Body of pancreas (tissue), 4 donors: ENCODE data around the gene MT1M. TPM values are rescaled to one million over a fixed set of nuclear protein-coding genes. Genes with fewer than 3 reads are reported as not detected.

Source experiments
- ATAC-seq: fragments of 150-250 bp; one replicate; pipeline ENCODE4 v1.9.1; 2016
- DNase-seq, 4 donors: peaks; one replicate each; pipeline ENCODE4 v3.0.0-alpha.2; 2019
- H3K27ac ChIP-seq, 4 donors: fragments of 200-600 bp; sonication (generic); 1 replicate in 3 of 4; 2 replicates in 1 of 4; pipeline versions ENCODE4 v1.5.1 to v1.6.1; 2016 to 2019; ENCODE audit warnings: mild to moderate bottlenecking in 1 of 4, mixed read lengths in 1 of 4, moderate library complexity in 1 of 4
- H3K27me3 ChIP-seq, 2 donors: fragments of 200-600 bp; sonication (generic); one replicate each; pipeline ENCODE4 v1.6.0; 2016; ENCODE audit warnings: mild to moderate bottlenecking in 1 of 2
- H3K36me3 ChIP-seq, 2 donors: fragments of 200-600 bp; sonication (generic); replicated peaks in 1 of 2; 2 replicates each; pipeline ENCODE4 v1.5.1; 2016; ENCODE audit warnings: low read depth in 2 of 2; ENCODE audit not compliant: insufficient read depth in 1 of 2
- H3K4me1 ChIP-seq: fragments of 200-600 bp; sonication (generic); one replicate; pipeline ENCODE4 v1.6.0; 2016
- H3K4me3 ChIP-seq, 2 donors: fragments of 200-600 bp; sonication (generic); 1 replicate in 1 of 2; 2 replicates in 1 of 2; pipeline ENCODE4 v1.5.1; 2016 to 2019
- H3K9me3 ChIP-seq, 3 donors: fragments of 200-600 bp; sonication (generic); 1 replicate in 2 of 3; 2 replicates in 1 of 3; pipeline ENCODE4 v1.5.1; 2016
- POLR2A ChIP-seq, 3 donors: fragments of 450-650 bp; IDR thresholded peaks; one replicate each; pipeline ENCODE4 v1.6.1; 2016; ENCODE audit warnings: antibody characterized with exemption in 3 of 3, mild to moderate bottlenecking in 2 of 3
- WGBS, 2 donors: methylation state at CpG; one replicate each; pipeline ENCODE4 v1.1.5; 2017; 5-methylcytosine and 5-hydroxymethylcytosine counted together
- intact Hi-C: fragments of 100-400 bp; cut with DNase I; formaldehyde crosslinking; loops from one replicate; pipeline ENCODE4 v1.15.1; 2023
- total RNA-seq, 2 donors: library from RNA; depleted of rRNA; stranded (reverse); fragments of >200 nt; gene quantifications; one replicate each; pipeline ENCODE4 v1.1.0, GENCODE V29; 2016
- TF ChIP-seq, protein P1 (sequence below), 7 experiments: fragments of 450-650 bp in 4 of 7; fragments of 200-600 bp in 3 of 7; sonication (generic) in 3 of 7; IDR thresholded peaks; one replicate each; pipeline ENCODE4 v1.5.1; 2016 to 2019; ENCODE audit warnings: antibody characterized with exemption in 7 of 7

The MT1M gene
- total RNA-seq, 2 donors from 2014 or later = 9.6 to 112 TPM

DNA sequence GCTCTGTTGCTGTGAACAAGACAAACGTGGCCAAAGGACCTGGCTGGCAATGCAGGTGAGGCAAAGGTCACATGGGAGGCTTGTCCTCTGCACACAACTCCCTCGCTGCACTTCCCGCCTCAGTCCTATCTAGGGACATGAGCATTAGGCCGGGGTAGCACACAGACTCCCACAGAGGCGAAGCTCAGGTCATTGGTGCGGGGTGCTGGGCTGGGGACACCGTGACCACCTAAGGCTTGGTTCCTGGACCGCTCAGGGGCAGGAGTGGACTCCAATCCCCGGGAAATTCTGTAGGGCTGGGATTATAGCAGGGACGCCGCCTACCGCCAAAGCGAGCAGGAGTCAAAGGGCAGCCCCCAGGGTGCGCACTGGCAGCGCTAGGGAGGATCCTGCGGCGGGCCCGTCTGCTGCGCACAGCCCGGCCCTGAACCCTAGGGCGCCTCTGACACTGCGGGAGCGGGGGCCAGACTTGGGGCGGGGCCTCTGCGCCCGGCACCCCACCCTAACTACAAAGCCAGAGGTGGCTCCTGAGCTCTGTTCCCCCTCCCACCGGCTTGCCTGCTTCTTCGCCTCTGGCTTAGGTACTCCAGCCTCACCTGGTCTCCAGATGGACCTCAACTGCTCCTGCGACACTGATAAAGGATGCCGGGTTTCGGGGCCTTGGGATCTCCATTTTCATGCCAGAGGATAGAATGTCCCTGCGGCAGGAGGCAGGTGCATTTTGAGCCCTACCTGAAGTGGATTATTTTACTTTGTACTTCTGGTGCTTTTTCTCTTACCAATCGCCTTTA is 15.4 kb downstream of the MT1M start:
- no peak for ATAC-seq
- H3K9me3 ChIP-seq = no peaks in the 10 kb centered on the region
- DNase-seq = no peak
- H3K36me3 ChIP-seq = no peaks in the 10 kb centered on the region
- WGBS, 2 donors = 64 to 66% methylated on average over 10 to 32 of the region's 33 CpGs
- peaks cover 9% of the 10 kb centered on the region for H3K4me1 ChIP-seq
- TF ChIP-seq, protein P1, sequence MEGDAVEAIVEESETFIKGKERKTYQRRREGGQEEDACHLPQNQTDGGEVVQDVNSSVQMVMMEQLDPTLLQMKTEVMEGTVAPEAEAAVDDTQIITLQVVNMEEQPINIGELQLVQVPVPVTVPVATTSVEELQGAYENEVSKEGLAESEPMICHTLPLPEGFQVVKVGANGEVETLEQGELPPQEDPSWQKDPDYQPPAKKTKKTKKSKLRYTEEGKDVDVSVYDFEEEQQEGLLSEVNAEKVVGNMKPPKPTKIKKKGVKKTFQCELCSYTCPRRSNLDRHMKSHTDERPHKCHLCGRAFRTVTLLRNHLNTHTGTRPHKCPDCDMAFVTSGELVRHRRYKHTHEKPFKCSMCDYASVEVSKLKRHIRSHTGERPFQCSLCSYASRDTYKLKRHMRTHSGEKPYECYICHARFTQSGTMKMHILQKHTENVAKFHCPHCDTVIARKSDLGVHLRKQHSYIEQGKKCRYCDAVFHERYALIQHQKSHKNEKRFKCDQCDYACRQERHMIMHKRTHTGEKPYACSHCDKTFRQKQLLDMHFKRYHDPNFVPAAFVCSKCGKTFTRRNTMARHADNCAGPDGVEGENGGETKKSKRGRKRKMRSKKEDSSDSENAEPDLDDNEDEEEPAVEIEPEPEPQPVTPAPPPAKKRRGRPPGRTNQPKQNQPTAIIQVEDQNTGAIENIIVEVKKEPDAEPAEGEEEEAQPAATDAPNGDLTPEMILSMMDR (IDR thresholded peaks at IDR 0.05) = no peak
- no peak for TF ChIP-seq POLR2A (IDR thresholded peaks at IDR 0.05)
- H3K4me3 ChIP-seq = no peak overlapping the region
- no peak overlapping the region for H3K27ac ChIP-seq
- no peaks in the 10 kb centered on the region for H3K27me3 ChIP-seq
- intact Hi-C loops = no loop called here

DNA sequence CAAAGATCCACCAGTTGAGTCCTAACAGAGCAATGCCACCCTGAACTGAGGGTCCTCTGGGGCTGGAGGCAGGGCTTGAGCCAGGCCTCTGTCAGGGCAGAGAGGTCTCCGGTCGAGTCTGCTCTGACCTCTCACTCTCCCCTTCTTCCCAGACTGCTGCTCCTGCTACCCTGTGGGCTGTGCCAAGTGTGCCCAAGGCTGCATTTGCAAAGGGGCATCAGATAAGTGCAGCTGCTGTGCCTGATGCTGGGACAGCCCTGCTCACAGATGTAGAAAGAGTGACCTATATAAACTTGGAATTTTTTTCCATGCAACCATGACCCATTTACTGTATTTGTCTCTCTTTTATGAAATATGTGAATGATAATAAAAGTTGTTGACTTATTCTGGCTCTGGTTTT is 16.8 kb downstream of the MT1M start:
- 87 to 93% methylated on average over 2 of the region's 2 CpGs for WGBS, 2 donors
- H3K4me1 ChIP-seq = peaks cover under 1% of the 10 kb centered on the region
- DNase-seq (no peak), ATAC-seq (no peak)
- H3K9me3 ChIP-seq = no peaks in the 10 kb centered on the region
- intact Hi-C loops = no loop called here
- TF ChIP-seq, protein P1 (IDR thresholded peaks at IDR 0.05) = no peak
- TF ChIP-seq POLR2A (IDR thresholded peaks at IDR 0.05) = no peak
- no peaks in the 10 kb centered on the region for H3K27me3 ChIP-seq
- H3K4me3 ChIP-seq = no peak overlapping the region
- H3K36me3 ChIP-seq = no peaks in the 10 kb centered on the region
- H3K27ac ChIP-seq = no peak overlapping the region

DNA sequence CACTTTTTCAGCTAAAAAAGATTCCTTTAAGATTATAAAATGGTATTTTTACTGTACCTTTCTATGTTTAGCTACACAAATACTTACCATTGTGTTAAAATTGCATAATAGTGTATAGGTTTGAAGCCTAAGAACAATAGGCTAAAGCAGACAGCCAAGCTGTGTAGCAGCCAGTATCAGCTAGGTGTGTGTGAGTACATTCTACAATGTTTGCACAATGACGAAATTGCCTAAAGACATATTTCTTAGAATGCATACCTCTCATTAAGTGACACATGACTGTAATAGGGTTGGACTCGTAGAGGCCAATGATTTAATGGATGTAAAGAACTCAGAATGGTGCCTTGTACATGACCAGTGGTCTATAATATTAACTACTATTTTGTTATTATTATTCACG is 17.4 kb downstream of the MT1M start:
- Histone ChIP-seq H3K4me1 (no peaks in the 10 kb centered on the region), H3K9me3 (no peaks in the 10 kb centered on the region), H3K27me3 (no peaks in the 10 kb centered on the region), H3K27ac (no peak overlapping the region), H3K36me3 (no peaks in the 10 kb centered on the region), H3K4me3 (no peak overlapping the region)
- ATAC-seq (no peak), DNase-seq (no peak)
- 71 to 75% methylated on average over 3 of the region's 3 CpGs for WGBS, 2 donors
- TF ChIP-seq, protein P1 (IDR thresholded peaks at IDR 0.05) = no peak
- TF ChIP-seq POLR2A (IDR thresholded peaks at IDR 0.05) = no peak
- intact Hi-C loops = no loop called here

GRCh38 chr16:56651586-56651985 is 19.1 kb downstream of the MT1M start, which contains the start of gene MT1B:
Gene MT1B (plus strand): TSS chr16:56651886. CDS start chr16:56651954, 68 bp downstream.
- no peak within 1 kb of the TSS for H3K27ac ChIP-seq
- H3K9me3 ChIP-seq = no peaks in the 10 kb centered on the region
- no peaks in the 10 kb centered on the region for H3K36me3 ChIP-seq
- no peak within 1 kb of the TSS for H3K4me3 ChIP-seq
- TF ChIP-seq POLR2A (IDR thresholded peaks at IDR 0.05) = no peak
- TF ChIP-seq, protein P1 (IDR thresholded peaks at IDR 0.05) = no peak
- ATAC-seq (no peak), DNase-seq (no peak)
- H3K4me1 ChIP-seq = no peaks in the 10 kb centered on the region
- 65 to 94% methylated on average over 7 of the region's 7 CpGs for WGBS, 2 donors
- intact Hi-C loops = no loop called here
- no peaks in the 10 kb centered on the region for H3K27me3 ChIP-seq

GRCh38 chr16:56652600-56652999 is 20.1 kb downstream of the MT1M start:
- 20 to 44% methylated on average over 1 of the region's 1 CpG for WGBS, 2 donors
- Histone ChIP-seq H3K9me3 (no peaks in the 10 kb centered on the region), H3K36me3 (no peaks in the 10 kb centered on the region), H3K4me3 (no peak overlapping the region), H3K27me3 (no peaks in the 10 kb centered on the region), H3K4me1 (peaks cover 4% of the 10 kb centered on the region), H3K27ac (no peak overlapping the region)
- TF ChIP-seq, protein P1 (IDR thresholded peaks at IDR 0.05) = no peak
- no peak for TF ChIP-seq POLR2A (IDR thresholded peaks at IDR 0.05)
- intact Hi-C loops = no loop called here
- ATAC-seq (no peak), DNase-seq (no peak)
